ENCODE measurements around the gene UGT1A9. TPM values are rescaled to one million over a fixed set of nuclear protein-coding genes. Genes with fewer than 3 reads are reported as not detected.
A peak's percentile ranks its signal among the peaks of the same experiment; 100 is the strongest.

UGT1A9 gene
- total RNA-seq, 2 donors from 2014 or later, result not detected

DNA sequence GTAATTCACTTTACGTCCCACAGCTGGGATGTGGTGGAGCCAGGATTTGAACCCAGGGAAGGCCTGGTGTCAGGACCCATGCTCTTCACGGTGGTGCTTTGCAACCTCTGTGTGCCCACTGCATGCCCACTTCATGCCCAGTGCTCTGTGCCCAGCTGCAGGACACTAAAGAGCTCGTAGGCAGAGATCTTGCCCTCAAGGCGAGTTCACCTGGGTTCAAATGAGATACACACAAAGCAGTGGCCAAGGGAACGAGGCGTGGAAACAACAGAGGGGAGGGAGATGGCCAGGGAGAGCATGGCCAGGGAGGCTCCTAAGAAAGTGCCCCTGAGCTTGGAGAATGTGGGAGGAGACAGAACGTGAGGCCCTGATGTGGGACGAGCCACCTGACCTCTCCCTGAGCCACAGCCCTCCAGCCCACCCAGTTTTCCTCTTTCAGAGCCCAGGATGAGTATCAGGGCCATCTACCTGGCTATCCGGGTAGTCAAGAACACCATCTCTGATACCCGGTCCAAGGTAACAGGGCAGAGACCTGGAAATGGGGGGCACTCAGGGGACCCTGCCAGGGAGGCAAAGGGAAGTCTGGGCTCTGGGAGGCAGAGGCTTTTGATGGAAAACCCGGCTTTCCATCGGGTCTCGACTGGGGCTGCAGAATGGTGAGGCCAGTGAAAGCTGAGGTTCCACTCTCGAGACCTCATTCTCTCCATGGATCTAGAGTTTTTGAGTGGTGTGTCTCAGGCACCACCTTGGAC lies 126.8 kb downstream of the UGT1A9 start:
- no peak overlapping the region for H3K4me3 ChIP-seq
- TF ChIP-seq POLR2A (IDR thresholded peaks at IDR 0.05), result no peak
- TF ChIP-seq, protein P1, sequence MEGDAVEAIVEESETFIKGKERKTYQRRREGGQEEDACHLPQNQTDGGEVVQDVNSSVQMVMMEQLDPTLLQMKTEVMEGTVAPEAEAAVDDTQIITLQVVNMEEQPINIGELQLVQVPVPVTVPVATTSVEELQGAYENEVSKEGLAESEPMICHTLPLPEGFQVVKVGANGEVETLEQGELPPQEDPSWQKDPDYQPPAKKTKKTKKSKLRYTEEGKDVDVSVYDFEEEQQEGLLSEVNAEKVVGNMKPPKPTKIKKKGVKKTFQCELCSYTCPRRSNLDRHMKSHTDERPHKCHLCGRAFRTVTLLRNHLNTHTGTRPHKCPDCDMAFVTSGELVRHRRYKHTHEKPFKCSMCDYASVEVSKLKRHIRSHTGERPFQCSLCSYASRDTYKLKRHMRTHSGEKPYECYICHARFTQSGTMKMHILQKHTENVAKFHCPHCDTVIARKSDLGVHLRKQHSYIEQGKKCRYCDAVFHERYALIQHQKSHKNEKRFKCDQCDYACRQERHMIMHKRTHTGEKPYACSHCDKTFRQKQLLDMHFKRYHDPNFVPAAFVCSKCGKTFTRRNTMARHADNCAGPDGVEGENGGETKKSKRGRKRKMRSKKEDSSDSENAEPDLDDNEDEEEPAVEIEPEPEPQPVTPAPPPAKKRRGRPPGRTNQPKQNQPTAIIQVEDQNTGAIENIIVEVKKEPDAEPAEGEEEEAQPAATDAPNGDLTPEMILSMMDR (IDR thresholded peaks at IDR 0.05), result no peak
- no peak overlapping the region for H3K27ac ChIP-seq
- no peaks in the 10 kb centered on the region for H3K36me3 ChIP-seq (replicated peaks in 1 of 2; ENCODE audit: insufficient read depth in 1 of 2, low read depth in 2 of 2)
- DNase-seq (peak in 1 of 4 donors; percentile 3), ATAC-seq (no peak)
- H3K4me1 ChIP-seq, result no peaks in the 10 kb centered on the region
- intact Hi-C loops (cut with DNase I), result no loop called here
- H3K9me3 ChIP-seq, result no peaks in the 10 kb centered on the region
- WGBS, 2 donors, result 59 to 72% methylated on average over 13 to 14 of the region's 14 CpGs
- no peaks in the 10 kb centered on the region for H3K27me3 ChIP-seq

DNA sequence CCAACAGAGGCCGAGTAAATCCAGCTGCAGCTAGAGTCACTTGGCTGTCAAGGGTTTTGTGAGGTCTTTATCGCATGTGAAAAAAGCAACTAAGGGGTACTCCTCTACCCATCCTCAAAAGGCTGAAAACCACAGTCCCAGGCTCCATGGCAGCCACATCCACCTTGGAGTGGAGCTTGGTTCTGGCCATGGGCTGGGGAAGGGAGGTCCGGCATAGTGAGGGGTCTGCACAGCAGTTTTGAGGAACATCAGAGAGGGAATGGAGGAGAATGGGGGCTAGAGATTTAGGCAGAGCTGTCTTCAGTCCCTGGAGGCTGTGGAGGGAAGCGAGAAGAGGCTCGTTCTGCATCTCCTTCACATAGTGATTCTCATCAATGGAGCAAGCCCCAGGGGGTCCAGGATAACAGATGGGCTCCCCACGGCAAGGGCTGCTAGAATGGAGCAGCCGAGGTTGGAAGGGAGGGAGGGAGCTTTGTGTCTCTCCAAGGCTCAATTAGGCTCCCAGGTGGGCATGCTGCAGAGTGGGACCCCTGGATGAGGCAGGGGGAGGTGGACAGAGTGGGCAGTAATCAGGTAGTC lies 127.5 kb downstream of the UGT1A9 start:
- H3K27ac ChIP-seq, result no peak overlapping the region
- no peak for DNase-seq
- H3K36me3 ChIP-seq (replicated peaks in 1 of 2; ENCODE audit: insufficient read depth in 1 of 2, low read depth in 2 of 2), result no peaks in the 10 kb centered on the region
- no peak for TF ChIP-seq POLR2A (IDR thresholded peaks at IDR 0.05)
- TF ChIP-seq, protein P1 (IDR thresholded peaks at IDR 0.05), result no peak
- no peak for ATAC-seq
- intact Hi-C loops (cut with DNase I), result no loop called here
- H3K27me3 ChIP-seq, result no peaks in the 10 kb centered on the region
- H3K9me3 ChIP-seq, result no peaks in the 10 kb centered on the region
- 46 to 51% methylated on average over 7 of the region's 7 CpGs for WGBS, 2 donors
- H3K4me3 ChIP-seq, result no peak overlapping the region
- no peaks in the 10 kb centered on the region for H3K4me1 ChIP-seq

DNA sequence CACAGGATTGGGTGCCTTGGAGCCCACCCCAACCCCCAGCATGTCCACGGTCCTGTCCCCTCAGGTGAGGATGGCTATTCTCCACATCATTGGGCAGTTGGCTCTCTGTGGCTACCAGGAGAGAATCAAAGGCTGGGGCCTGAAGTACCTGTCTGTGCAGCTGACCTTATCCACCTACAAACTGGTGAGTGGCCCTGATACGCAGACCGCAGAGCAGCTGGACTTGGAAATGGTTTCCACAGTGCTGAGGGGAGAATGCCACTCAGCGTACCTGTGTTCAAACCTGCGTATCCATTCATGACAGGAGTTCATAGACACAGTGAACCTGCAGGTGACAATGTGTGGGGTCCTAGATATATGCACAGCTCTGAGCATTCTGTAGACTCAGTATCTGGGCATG lies 128.0 kb downstream of the UGT1A9 start:
- 46 to 65% methylated on average over 2 to 5 of the region's 5 CpGs for WGBS, 2 donors
- no peak overlapping the region for H3K4me3 ChIP-seq
- no peaks in the 10 kb centered on the region for H3K27me3 ChIP-seq
- no peak for TF ChIP-seq POLR2A (IDR thresholded peaks at IDR 0.05)
- TF ChIP-seq, protein P1 (IDR thresholded peaks at IDR 0.05), result no peak
- no peaks in the 10 kb centered on the region for H3K36me3 ChIP-seq (replicated peaks in 1 of 2; ENCODE audit: insufficient read depth in 1 of 2, low read depth in 2 of 2)
- intact Hi-C loops (cut with DNase I), result no loop called here
- H3K4me1 ChIP-seq, result no peaks in the 10 kb centered on the region
- no peak for ATAC-seq
- no peaks in the 10 kb centered on the region for H3K9me3 ChIP-seq
- peak in 1 of 4 donors; percentile 3 for DNase-seq
- no peak overlapping the region for H3K27ac ChIP-seq

DNA sequence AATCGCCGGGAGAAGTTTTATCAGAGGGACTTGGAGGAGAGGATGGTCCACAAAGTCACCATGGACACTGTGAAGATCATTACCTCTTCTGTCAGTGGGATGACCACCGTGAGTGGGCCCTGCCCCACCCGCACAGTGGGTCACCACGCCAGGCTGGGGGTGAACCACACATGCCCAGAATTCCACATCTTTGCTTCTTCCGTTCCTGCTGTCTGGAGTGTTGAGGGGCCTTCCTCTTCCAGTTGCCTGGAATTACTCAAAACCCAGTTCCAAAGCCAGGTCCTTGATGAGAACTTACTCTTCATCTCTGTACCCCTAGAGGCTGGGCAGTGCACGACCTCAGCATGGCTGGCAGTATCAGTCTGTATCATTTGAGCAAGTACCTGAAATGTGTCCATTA lies 128.5 kb downstream of the UGT1A9 start:
- ATAC-seq (no peak), DNase-seq (no peak)

More for the DNA sequence above, 128.5 kb downstream of the UGT1A9 start:
- H3K36me3 ChIP-seq (replicated peaks in 1 of 2; ENCODE audit: insufficient read depth in 1 of 2, low read depth in 2 of 2), result no peaks in the 10 kb centered on the region
- no peak for TF ChIP-seq POLR2A (IDR thresholded peaks at IDR 0.05)
- TF ChIP-seq, protein P1 (IDR thresholded peaks at IDR 0.05), result no peak
- intact Hi-C loops (cut with DNase I), result no loop called here
- 64 to 70% methylated on average over 7 of the region's 7 CpGs for WGBS, 2 donors
- no peak overlapping the region for H3K27ac ChIP-seq
- no peaks in the 10 kb centered on the region for H3K4me1 ChIP-seq
- no peaks in the 10 kb centered on the region for H3K27me3 ChIP-seq
- no peak overlapping the region for H3K4me3 ChIP-seq
- no peaks in the 10 kb centered on the region for H3K9me3 ChIP-seq
